HEK293 (cell line): Measurements from ENCODE around the gene GGA3.

ENCODE experiments used
- CTCF ChIA-PET: fragments of 350-600 bp; formaldehyde crosslinking; extraction: SDS; loops from one replicate; lab custom pipeline; 2021; ENCODE audit warnings: antibody characterized with exemption; lab: Yijun Ruan, JAX
- POLR2A ChIA-PET: fragments of 300-600 bp; formaldehyde crosslinking; extraction: SDS; loops from one replicate; lab custom pipeline; 2020; ENCODE audit warnings: antibody characterized with exemption, inconsistent platforms; lab: Yijun Ruan, JAX
- H3K27ac ChIP-seq: fragments of 200-500 bp; sonication (Bioruptor generic); 2 replicates; pipeline ENCODE4 v1.5.1; 2014; ENCODE audit warnings: low read depth, low read length, control low read depth, inconsistent platforms; ENCODE audit errors: extremely low read depth
- H3K36me3 ChIP-seq, 2 experiments: fragments of 200-500 bp in 1 of 2; sonication (Bioruptor generic) in 1 of 2; 1 replicate in 1 of 2; 2 replicates in 1 of 2; pipeline ENCODE4 v1.5.1; 2014 to 2017; ENCODE audit warnings: inconsistent platforms in 2 of 2, low read length in 2 of 2; ENCODE audit not compliant: control insufficient read depth in 2 of 2, insufficient read depth in 1 of 2
- H3K4me1 ChIP-seq: fragments of 200-500 bp; sonication (Bioruptor generic); 2 replicates; pipeline ENCODE4 v1.5.1; 2014; ENCODE audit warnings: mild to moderate bottlenecking, low read length, inconsistent platforms; ENCODE audit not compliant: control insufficient read depth, insufficient read depth
- H3K4me3 ChIP-seq: 2 replicates; pipeline ENCODE4 v1.5.1; 2011; ENCODE audit warnings: low read depth, mild to moderate bottlenecking, control low read depth, low read length, moderate library complexity
- H3K9me3 ChIP-seq: fragments of 200-500 bp; sonication (Bioruptor generic); 2 replicates; pipeline ENCODE4 v1.5.1; 2014; ENCODE audit warnings: low read depth, low read length, inconsistent platforms; ENCODE audit not compliant: control insufficient read depth, insufficient read depth
- GFI1B ChIP-seq: fragments of 450-650 bp; formaldehyde crosslinking; IDR thresholded peaks from 2 replicates; pipeline ENCODE4 v1.5.1; 2016; ENCODE audit warnings: missing biosample characterization, missing genetic modification characterization
- GLIS2 ChIP-seq: fragments of 450-650 bp; formaldehyde crosslinking; IDR thresholded peaks from 2 replicates; pipeline ENCODE4 v1.5.1; 2016; ENCODE audit warnings: missing biosample characterization, missing genetic modification characterization
- HOXA7 ChIP-seq: sonication (generic); formaldehyde crosslinking; IDR thresholded peaks from 2 replicates; pipeline ENCODE4 v1.8.1; 2022; ENCODE audit warnings: missing genetic modification reagents, borderline replicate concordance
- PRDM1 ChIP-seq: fragments of 450-650 bp; formaldehyde crosslinking; IDR thresholded peaks from 2 replicates; pipeline ENCODE4; 2016; ENCODE audit warnings: missing biosample characterization, missing genetic modification characterization
- RBAK ChIP-seq: fragments of 450-650 bp; formaldehyde crosslinking; IDR thresholded peaks from 2 replicates; pipeline ENCODE4 v1.5.1; 2016; ENCODE audit warnings: missing biosample characterization, missing genetic modification characterization
- ZNF184 ChIP-seq: fragments of 450-650 bp; IDR thresholded peaks from 2 replicates; pipeline ENCODE4 v1.5.1; 2018; ENCODE audit warnings: missing biosample characterization, mild to moderate bottlenecking, missing genetic modification characterization
- ZNF23 ChIP-seq: fragments of 450-650 bp; formaldehyde crosslinking; IDR thresholded peaks from 2 replicates; pipeline ENCODE4 v1.5.1; 2016; ENCODE audit warnings: missing biosample characterization, missing genetic modification characterization, borderline replicate concordance
- ZNF274 ChIP-seq, 2 experiments: fragments of 200-500 bp in 1 of 2; fragments of 450-650 bp in 1 of 2; sonication (Bioruptor generic) in 1 of 2; formaldehyde crosslinking in 1 of 2; IDR thresholded peaks; 2 replicates each; pipeline versions ENCODE4 v1.5.1 to v1.6.1; 2014 to 2016; ENCODE audit warnings: borderline replicate concordance in 1 of 2, inconsistent platforms in 1 of 2, low read length in 1 of 2, missing biosample characterization in 1 of 2, missing genetic modification characterization in 1 of 2
- ZNF366 ChIP-seq: fragments of 450-650 bp; formaldehyde crosslinking; conservative IDR thresholded peaks from 2 replicates; pipeline ENCODE4 v1.5.1; 2016; ENCODE audit warnings: missing biosample characterization, missing genetic modification characterization
- ZNF626 ChIP-seq: fragments of 450-650 bp; sonication (Bioruptor Pico); formaldehyde crosslinking; IDR thresholded peaks from 2 replicates; pipeline ENCODE4 v1.5.1; 2018; ENCODE audit warnings: missing biosample characterization, missing genetic modification characterization, inconsistent platforms
- ZNF629 ChIP-seq: fragments of 450-650 bp; formaldehyde crosslinking; IDR thresholded peaks from 2 replicates; pipeline ENCODE4 v1.5.1; 2017; ENCODE audit warnings: missing biosample characterization, missing genetic modification characterization
- ZNF658 ChIP-seq: fragments of 450-650 bp; formaldehyde crosslinking; IDR thresholded peaks from 2 replicates; pipeline ENCODE4; 2016; ENCODE audit warnings: missing biosample characterization, missing genetic modification characterization
- ZNF670 ChIP-seq: fragments of 450-650 bp; formaldehyde crosslinking; IDR thresholded peaks from 2 replicates; pipeline ENCODE4 v1.5.1; 2016; ENCODE audit warnings: missing biosample characterization, missing genetic modification characterization, low read depth
- ZNF701 ChIP-seq: fragments of 450-650 bp; formaldehyde crosslinking; IDR thresholded peaks from 2 replicates; pipeline ENCODE4 v1.5.1; 2016; ENCODE audit warnings: missing biosample characterization, missing genetic modification characterization
- ZNF776 ChIP-seq: fragments of 450-650 bp; formaldehyde crosslinking; IDR thresholded peaks from 2 replicates; pipeline ENCODE4 v1.5.0; 2017; ENCODE audit warnings: missing biosample characterization, missing genetic modification characterization, borderline replicate concordance
- ZNF777 ChIP-seq: fragments of 450-650 bp; formaldehyde crosslinking; IDR thresholded peaks from 2 replicates; pipeline ENCODE4 v1.5.1; 2017; ENCODE audit warnings: missing biosample characterization, missing genetic modification characterization, borderline replicate concordance
- ZNF785 ChIP-seq: fragments of 450-650 bp; formaldehyde crosslinking; IDR thresholded peaks from 2 replicates; pipeline ENCODE4 v1.5.1; 2016; ENCODE audit warnings: missing biosample characterization, missing genetic modification characterization
- TF ChIP-seq, protein P1 (sequence below): fragments of 450-650 bp; formaldehyde crosslinking; IDR thresholded peaks from 2 replicates; pipeline ENCODE4 v1.5.1; 2016; ENCODE audit warnings: missing biosample characterization, missing genetic modification characterization, low read depth
- TF ChIP-seq, protein P2 (sequence below): fragments of 450-650 bp; formaldehyde crosslinking; IDR thresholded peaks from 2 replicates; pipeline ENCODE4 v1.5.1; 2017; ENCODE audit warnings: missing biosample characterization, missing genetic modification characterization
- TF ChIP-seq, protein P3 (sequence below): fragments of 450-650 bp; formaldehyde crosslinking; IDR thresholded peaks from 2 replicates; pipeline ENCODE4 v1.5.1; 2016; ENCODE audit warnings: missing biosample characterization, missing genetic modification characterization

The GGA3 gene

DNA sequence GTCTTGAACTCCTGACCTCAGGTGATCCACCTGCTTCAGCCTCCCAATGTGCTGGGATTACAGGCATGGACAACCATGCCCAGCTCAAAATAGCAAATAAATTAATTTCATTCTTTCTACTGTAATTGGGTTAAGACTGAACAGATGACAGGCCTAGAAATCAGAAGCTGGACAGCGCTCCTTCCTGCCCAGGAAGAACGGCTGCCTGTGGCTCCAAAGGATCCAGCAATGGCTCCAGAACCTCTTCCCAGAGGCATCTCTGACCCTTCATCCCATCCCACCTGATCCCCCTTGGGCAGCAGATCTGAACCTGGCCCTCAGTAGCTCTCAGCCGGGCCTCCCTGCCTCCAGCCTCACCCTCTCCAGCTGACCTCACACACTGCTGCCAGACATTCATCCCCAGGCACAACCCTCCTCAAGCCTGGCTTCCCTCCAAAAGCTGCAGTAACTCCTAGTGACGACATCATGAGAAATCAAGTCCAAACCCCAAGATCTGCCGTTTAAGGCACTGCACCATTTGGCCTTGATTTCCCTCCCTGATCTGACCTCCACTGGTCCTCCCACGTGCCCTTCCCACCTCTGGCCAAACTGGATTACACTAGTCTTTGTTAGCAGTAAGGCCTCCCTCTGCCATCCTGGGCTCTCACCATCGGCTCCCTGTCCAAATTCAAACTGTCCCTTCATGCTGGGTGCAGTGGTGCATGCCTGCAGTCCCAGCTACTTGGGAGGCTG is 12.7 kb upstream of the GGA3 start (continued):
- peak; percentile 68 for TF ChIP-seq ZNF366

DNA sequence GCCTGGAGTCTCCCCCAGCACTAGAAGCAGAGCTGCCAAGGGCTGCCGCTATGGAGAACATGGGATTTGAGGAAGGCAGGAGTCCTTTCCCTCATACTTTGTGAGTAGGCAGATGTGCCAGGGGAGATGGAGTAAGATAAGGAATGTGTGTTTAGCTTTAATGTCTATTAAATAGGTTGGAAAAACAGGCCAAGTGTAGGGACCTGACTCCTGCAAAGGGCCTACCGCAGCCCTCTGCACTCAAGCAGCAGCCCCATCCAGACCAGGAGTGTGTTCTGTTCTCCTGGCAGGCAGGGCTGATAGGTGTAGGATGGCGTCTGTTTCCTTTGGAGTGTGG is 11.4 kb upstream of the GGA3 start:
- H3K4me1 ChIP-seq = peaks cover 4% of the 10 kb centered on the region; the same call in 1 of the 2 replicates
- peaks cover 5 to 37% of the 10 kb centered on the region in 2 experiments; a peak in 2 of 3 replicates for H3K36me3 ChIP-seq
- CTCF ChIA-PET = interaction anchor here (0.7 to 5.1 kb wide), 7 partner anchors 8 to 254 kb away, joined by 3 to 61 read pairs (median 4); partner anchors contain the start of genes GGA3, MRPS7 and SLC25A19
- peak overlapping the region; percentile 94; the same call in 1 of the 2 replicates for H3K27ac ChIP-seq
- POLR2A ChIA-PET = interaction anchor here (1.0 to 6.6 kb wide), 6 partner anchors 11 to 140 kb away, joined by 4 to 111 read pairs (median 22); partner anchors contain the start of genes GGA3, GRB2, MRPS7 and SLC25A19
- no peak overlapping the region for H3K4me3 ChIP-seq
- no peak for TF ChIP-seq ZNF629 (tag by site-specific recombination)
- TF ChIP-seq, protein P1, sequence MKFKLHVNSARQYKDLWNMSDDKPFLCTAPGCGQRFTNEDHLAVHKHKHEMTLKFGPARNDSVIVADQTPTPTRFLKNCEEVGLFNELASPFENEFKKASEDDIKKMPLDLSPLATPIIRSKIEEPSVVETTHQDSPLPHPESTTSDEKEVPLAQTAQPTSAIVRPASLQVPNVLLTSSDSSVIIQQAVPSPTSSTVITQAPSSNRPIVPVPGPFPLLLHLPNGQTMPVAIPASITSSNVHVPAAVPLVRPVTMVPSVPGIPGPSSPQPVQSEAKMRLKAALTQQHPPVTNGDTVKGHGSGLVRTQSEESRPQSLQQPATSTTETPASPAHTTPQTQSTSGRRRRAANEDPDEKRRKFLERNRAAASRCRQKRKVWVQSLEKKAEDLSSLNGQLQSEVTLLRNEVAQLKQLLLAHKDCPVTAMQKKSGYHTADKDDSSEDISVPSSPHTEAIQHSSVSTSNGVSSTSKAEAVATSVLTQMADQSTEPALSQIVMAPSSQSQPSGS = no peak
- no peak for TF ChIP-seq ZNF785 (tag by site-specific recombination)
- TF ChIP-seq ZNF658 = no peak
- no peak for TF ChIP-seq ZNF626
- TF ChIP-seq RBAK = no peak
- TF ChIP-seq, protein P2, sequence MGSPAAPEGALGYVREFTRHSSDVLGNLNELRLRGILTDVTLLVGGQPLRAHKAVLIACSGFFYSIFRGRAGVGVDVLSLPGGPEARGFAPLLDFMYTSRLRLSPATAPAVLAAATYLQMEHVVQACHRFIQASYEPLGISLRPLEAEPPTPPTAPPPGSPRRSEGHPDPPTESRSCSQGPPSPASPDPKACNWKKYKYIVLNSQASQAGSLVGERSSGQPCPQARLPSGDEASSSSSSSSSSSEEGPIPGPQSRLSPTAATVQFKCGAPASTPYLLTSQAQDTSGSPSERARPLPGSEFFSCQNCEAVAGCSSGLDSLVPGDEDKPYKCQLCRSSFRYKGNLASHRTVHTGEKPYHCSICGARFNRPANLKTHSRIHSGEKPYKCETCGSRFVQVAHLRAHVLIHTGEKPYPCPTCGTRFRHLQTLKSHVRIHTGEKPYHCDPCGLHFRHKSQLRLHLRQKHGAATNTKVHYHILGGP (tag by site-specific recombination) = no peak
- TF ChIP-seq ZNF670 (tag by site-specific recombination) = no peak
- no peak for TF ChIP-seq GFI1B (tag by site-specific recombination)
- TF ChIP-seq, protein P3, sequence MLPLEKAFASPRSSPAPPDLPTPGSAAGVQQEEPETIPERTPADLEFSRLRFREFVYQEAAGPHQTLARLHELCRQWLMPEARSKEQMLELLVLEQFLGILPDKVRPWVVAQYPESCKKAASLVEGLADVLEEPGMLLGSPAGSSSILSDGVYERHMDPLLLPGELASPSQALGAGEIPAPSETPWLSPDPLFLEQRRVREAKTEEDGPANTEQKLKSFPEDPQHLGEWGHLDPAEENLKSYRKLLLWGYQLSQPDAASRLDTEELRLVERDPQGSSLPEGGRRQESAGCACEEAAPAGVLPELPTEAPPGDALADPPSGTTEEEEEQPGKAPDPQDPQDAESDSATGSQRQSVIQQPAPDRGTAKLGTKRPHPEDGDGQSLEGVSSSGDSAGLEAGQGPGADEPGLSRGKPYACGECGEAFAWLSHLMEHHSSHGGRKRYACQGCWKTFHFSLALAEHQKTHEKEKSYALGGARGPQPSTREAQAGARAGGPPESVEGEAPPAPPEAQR (tag by site-specific recombination) = no peak
- TF ChIP-seq ZNF776 = no peak
- no peak for TF ChIP-seq GLIS2 (tag by site-specific recombination)
- TF ChIP-seq HOXA7 = no peak
- TF ChIP-seq ZNF23 (tag by site-specific recombination) = no peak
- no peak for TF ChIP-seq ZNF274 (IDR thresholded peaks at IDR 0.05; ENCODE audit: low read length)
- TF ChIP-seq ZNF274 (tag by site-specific recombination; IDR thresholded peaks at IDR 0.05; ENCODE audit: borderline replicate concordance) = no peak
- TF ChIP-seq ZNF184 = no peak
- no peak for TF ChIP-seq ZNF701 (tag by site-specific recombination)
- no peak for TF ChIP-seq ZNF777 (tag by site-specific recombination)
- no peak for TF ChIP-seq PRDM1 (tag by site-specific recombination)
- TF ChIP-seq, all 188 proteins: peak for 0
- H3K9me3 ChIP-seq = no peaks in the 10 kb centered on the region
